ENCODE measurements around the gene FXYD3. TPM values are rescaled to one million over a fixed set of nuclear protein-coding genes. Genes with fewer than 3 reads are reported as not detected.

Gene FXYD3
- total and polyA plus RNA-seq, 4 donors: 0.32 to 0.45 TPM; not detected in 2

DNA sequence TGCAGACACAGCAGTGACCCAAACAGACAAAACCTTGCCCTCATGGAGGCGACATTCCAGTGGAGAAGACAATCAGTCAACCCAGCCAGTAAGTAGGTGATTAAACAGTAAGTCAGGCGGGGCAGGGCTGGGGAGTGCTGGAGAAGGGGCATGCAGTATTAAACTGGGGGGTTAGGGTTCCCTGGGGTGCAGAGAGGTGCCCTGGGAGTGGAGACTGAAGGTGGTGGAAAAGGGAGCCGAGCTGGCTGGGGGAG is 31.2 kb upstream of the FXYD3 start:
- Histone ChIP-seq H3K4me3 (ENCODE audit: low read depth in 1 of 3, low read length in 3 of 3) (no peak overlapping the region), H3K4me1 (ENCODE audit: control insufficient read depth in 4 of 4, insufficient read depth in 4 of 4, low read length in 3 of 4) (peaks cover 8 to 34% (median 26%) of the 10 kb centered on the region in 4 donors), H3K9ac (ENCODE audit: low read depth in 1 of 2, low read length in 2 of 2) (no peak overlapping the region), H3K9me3 (ENCODE audit: control insufficient read depth in 4 of 4, low read length in 3 of 4) (no peaks in the 10 kb centered on the region), H3K36me3 (ENCODE audit: control insufficient read depth in 4 of 4, insufficient read depth in 3 of 4, low read depth in 1 of 4, low read length in 3 of 4) (no peaks in the 10 kb centered on the region), H3K27me3 (ENCODE audit: control insufficient read depth in 4 of 4, insufficient read depth in 4 of 4, low read length in 3 of 4) (no peaks in the 10 kb centered on the region), H3K27ac (ENCODE audit: low read depth in 1 of 2, low read length in 2 of 2) (no peak overlapping the region)
- WGBS: 92% methylated on average over 3 of the region's 3 CpGs
- no peak for TF ChIP-seq JUND (IDR thresholded peaks at IDR 0.05)
- no peak for DNase-seq (ENCODE audit: low spot score)

DNA sequence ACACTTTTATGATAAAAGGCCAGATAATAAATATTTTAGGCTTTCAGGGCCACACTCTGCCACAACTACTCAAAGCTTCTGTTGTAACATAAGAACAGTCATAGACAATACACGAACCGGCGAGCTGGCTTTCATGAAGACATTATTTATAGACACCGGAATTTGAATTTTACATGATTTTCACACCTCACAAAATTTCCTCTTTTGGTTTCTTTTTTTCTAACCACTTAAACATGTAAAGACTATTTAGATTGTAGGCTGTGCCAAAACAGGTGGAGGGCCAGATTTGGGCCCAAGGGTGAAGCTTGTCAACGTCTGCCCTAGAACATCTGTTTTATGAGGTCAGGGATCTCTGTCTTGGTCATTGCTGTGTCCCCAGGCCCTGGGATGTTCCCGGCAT is 29.7 kb upstream of the FXYD3 start:
- peaks cover 2 to 35% (median 24%) of the 10 kb centered on the region in 4 donors for H3K4me1 ChIP-seq (ENCODE audit: control insufficient read depth in 4 of 4, insufficient read depth in 4 of 4, low read length in 3 of 4)
- H3K27ac ChIP-seq (ENCODE audit: low read depth in 1 of 2, low read length in 2 of 2): no peak overlapping the region

More for the DNA sequence above, 29.7 kb upstream of the FXYD3 start:
- Histone ChIP-seq H3K27me3 (ENCODE audit: control insufficient read depth in 4 of 4, insufficient read depth in 4 of 4, low read length in 3 of 4) (no peaks in the 10 kb centered on the region), H3K36me3 (ENCODE audit: control insufficient read depth in 4 of 4, insufficient read depth in 3 of 4, low read depth in 1 of 4, low read length in 3 of 4) (no peaks in the 10 kb centered on the region), H3K9me3 (ENCODE audit: control insufficient read depth in 4 of 4, low read length in 3 of 4) (no peaks in the 10 kb centered on the region), H3K4me3 (ENCODE audit: low read depth in 1 of 3, low read length in 3 of 3) (no peak overlapping the region), H3K9ac (ENCODE audit: low read depth in 1 of 2, low read length in 2 of 2) (no peak overlapping the region)
- no peak for TF ChIP-seq GABPA (IDR thresholded peaks at IDR 0.05 in 1 of 2, conservative IDR thresholded peaks at IDR 0.05 in 1 of 2)
- TF ChIP-seq FOXA2 (IDR thresholded peaks at IDR 0.05): no peak
- no peak for TF ChIP-seq FOXA1 (IDR thresholded peaks at IDR 0.05)
- TF ChIP-seq MAX (IDR thresholded peaks at IDR 0.05): no peak
- no peak for TF ChIP-seq ATF3 (IDR thresholded peaks at IDR 0.05)
- no peak for TF ChIP-seq EGR1 (IDR thresholded peaks at IDR 0.05; ENCODE audit: low read depth in 2 of 2)
- TF ChIP-seq YY1 (IDR thresholded peaks at IDR 0.05): no peak
- TF ChIP-seq, protein P1, sequence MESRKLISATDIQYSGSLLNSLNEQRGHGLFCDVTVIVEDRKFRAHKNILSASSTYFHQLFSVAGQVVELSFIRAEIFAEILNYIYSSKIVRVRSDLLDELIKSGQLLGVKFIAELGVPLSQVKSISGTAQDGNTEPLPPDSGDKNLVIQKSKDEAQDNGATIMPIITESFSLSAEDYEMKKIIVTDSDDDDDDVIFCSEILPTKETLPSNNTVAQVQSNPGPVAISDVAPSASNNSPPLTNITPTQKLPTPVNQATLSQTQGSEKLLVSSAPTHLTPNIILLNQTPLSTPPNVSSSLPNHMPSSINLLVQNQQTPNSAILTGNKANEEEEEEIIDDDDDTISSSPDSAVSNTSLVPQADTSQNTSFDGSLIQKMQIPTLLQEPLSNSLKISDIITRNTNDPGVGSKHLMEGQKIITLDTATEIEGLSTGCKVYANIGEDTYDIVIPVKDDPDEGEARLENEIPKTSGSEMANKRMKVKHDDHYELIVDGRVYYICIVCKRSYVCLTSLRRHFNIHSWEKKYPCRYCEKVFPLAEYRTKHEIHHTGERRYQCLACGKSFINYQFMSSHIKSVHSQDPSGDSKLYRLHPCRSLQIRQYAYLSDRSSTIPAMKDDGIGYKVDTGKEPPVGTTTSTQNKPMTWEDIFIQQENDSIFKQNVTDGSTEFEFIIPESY (IDR thresholded peaks at IDR 0.05): no peak
- TF ChIP-seq HNF4A (conservative IDR thresholded peaks at IDR 0.05): no peak
- TF ChIP-seq RXRA (IDR thresholded peaks at IDR 0.05): no peak
- no peak for TF ChIP-seq TAF1 (conservative IDR thresholded peaks at IDR 0.05)
- TF ChIP-seq RAD21 (IDR thresholded peaks at IDR 0.05): no peak
- no peak for TF ChIP-seq NR2F2 (IDR thresholded peaks at IDR 0.05)
- TF ChIP-seq JUND (IDR thresholded peaks at IDR 0.05): no peak
- TF ChIP-seq, protein P2, sequence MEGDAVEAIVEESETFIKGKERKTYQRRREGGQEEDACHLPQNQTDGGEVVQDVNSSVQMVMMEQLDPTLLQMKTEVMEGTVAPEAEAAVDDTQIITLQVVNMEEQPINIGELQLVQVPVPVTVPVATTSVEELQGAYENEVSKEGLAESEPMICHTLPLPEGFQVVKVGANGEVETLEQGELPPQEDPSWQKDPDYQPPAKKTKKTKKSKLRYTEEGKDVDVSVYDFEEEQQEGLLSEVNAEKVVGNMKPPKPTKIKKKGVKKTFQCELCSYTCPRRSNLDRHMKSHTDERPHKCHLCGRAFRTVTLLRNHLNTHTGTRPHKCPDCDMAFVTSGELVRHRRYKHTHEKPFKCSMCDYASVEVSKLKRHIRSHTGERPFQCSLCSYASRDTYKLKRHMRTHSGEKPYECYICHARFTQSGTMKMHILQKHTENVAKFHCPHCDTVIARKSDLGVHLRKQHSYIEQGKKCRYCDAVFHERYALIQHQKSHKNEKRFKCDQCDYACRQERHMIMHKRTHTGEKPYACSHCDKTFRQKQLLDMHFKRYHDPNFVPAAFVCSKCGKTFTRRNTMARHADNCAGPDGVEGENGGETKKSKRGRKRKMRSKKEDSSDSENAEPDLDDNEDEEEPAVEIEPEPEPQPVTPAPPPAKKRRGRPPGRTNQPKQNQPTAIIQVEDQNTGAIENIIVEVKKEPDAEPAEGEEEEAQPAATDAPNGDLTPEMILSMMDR (IDR thresholded peaks at IDR 0.05; ENCODE audit: low read depth, low read length, missing input control): no peak
- TF ChIP-seq, protein P3, sequence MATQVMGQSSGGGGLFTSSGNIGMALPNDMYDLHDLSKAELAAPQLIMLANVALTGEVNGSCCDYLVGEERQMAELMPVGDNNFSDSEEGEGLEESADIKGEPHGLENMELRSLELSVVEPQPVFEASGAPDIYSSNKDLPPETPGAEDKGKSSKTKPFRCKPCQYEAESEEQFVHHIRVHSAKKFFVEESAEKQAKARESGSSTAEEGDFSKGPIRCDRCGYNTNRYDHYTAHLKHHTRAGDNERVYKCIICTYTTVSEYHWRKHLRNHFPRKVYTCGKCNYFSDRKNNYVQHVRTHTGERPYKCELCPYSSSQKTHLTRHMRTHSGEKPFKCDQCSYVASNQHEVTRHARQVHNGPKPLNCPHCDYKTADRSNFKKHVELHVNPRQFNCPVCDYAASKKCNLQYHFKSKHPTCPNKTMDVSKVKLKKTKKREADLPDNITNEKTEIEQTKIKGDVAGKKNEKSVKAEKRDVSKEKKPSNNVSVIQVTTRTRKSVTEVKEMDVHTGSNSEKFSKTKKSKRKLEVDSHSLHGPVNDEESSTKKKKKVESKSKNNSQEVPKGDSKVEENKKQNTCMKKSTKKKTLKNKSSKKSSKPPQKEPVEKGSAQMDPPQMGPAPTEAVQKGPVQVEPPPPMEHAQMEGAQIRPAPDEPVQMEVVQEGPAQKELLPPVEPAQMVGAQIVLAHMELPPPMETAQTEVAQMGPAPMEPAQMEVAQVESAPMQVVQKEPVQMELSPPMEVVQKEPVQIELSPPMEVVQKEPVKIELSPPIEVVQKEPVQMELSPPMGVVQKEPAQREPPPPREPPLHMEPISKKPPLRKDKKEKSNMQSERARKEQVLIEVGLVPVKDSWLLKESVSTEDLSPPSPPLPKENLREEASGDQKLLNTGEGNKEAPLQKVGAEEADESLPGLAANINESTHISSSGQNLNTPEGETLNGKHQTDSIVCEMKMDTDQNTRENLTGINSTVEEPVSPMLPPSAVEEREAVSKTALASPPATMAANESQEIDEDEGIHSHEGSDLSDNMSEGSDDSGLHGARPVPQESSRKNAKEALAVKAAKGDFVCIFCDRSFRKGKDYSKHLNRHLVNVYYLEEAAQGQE (IDR thresholded peaks at IDR 0.05): no peak
- WGBS: 75% methylated on average over 6 of the region's 6 CpGs
- DNase-seq (ENCODE audit: low spot score): no peak

All from liver (tissue), 9 donors.